HepG2 (cell line): ENCODE measurements around the gene NR1H3. TPM values are rescaled to one million over a fixed set of nuclear protein-coding genes. Genes with fewer than 3 reads are reported as not detected.

ENCODE experiments used
- AGO2 ChIP-seq: fragments of 200-400 bp; formaldehyde crosslinking; optimal IDR thresholded peaks from 2 replicates; pipeline ENCODE3; 2017; ENCODE audit warnings: mild to moderate bottlenecking, low read depth, low read length, moderate library complexity
- AHR ChIP-seq: IDR thresholded peaks from 2 replicates; pipeline ENCODE4 v1.6.1; 2018; ENCODE audit warnings: missing genetic modification reagents, missing compliant biosample characterization
- ATF5 ChIP-seq: sonication (generic); formaldehyde crosslinking; IDR thresholded peaks from 2 replicates; pipeline ENCODE4 v1.4.0; 2020; ENCODE audit warnings: mild to moderate bottlenecking, low read depth, missing genetic modification reagents
- ATF7 ChIP-seq, 2 experiments: fragments of 450-650 bp in 1 of 2; sonication (generic) in 1 of 2; formaldehyde crosslinking in 1 of 2; IDR thresholded peaks; 2 replicates each; pipeline versions ENCODE4 v1.4.0 to v1.6.1; 2016 to 2020; ENCODE audit warnings: antibody characterized with exemption in 1 of 2, mild to moderate bottlenecking in 1 of 2, missing genetic modification reagents in 1 of 2
- ATF7-NPFF ChIP-seq: sonication (generic); formaldehyde crosslinking; IDR thresholded peaks from 2 replicates; pipeline ENCODE4 v1.8.1; 2023; ENCODE audit warnings: mild to moderate bottlenecking, low read depth, missing genetic modification reagents, moderate library complexity
- CERS6 ChIP-seq: sonication (generic); formaldehyde crosslinking; IDR thresholded peaks from 2 replicates; pipeline ENCODE4 v1.5.0; 2020; ENCODE audit warnings: missing genetic modification reagents
- ESRRA ChIP-seq: sonication (generic); formaldehyde crosslinking; IDR thresholded peaks from 2 replicates; pipeline ENCODE4 v1.5.1; 2020; ENCODE audit warnings: mild to moderate bottlenecking, low read depth, missing genetic modification reagents
- FOSL1 ChIP-seq: sonication (generic); formaldehyde crosslinking; IDR thresholded peaks from 2 replicates; pipeline ENCODE4 v1.9.0; 2021; ENCODE audit warnings: missing genetic modification reagents, borderline replicate concordance
- HIVEP1 ChIP-seq: sonication (generic); formaldehyde crosslinking; IDR thresholded peaks from 2 replicates; pipeline ENCODE4 v1.4.0; 2020; ENCODE audit warnings: mild to moderate bottlenecking, missing genetic modification reagents
- HNF4G ChIP-seq, 2 experiments: sonication (generic) in 1 of 2; formaldehyde crosslinking in 1 of 2; IDR thresholded peaks; 2 replicates each; pipeline versions ENCODE4 v1.4.0 to v1.6.1; 2011 to 2020; ENCODE audit warnings: borderline replicate concordance in 2 of 2, low read depth in 2 of 2, mild to moderate bottlenecking in 2 of 2, low read length in 1 of 2, missing genetic modification reagents in 1 of 2, moderate library complexity in 1 of 2
- IKZF4 ChIP-seq: sonication (generic); formaldehyde crosslinking; IDR thresholded peaks from 2 replicates; pipeline ENCODE4 v1.5.1; 2020; ENCODE audit warnings: borderline replicate concordance, mild to moderate bottlenecking, low read depth, missing genetic modification reagents; ENCODE audit errors: not compliant biosample characterization
- ISX ChIP-seq: sonication (generic); formaldehyde crosslinking; conservative IDR thresholded peaks from 2 replicates; pipeline ENCODE4 v1.5.0; 2020; ENCODE audit warnings: missing genetic modification reagents
- KLF11 ChIP-seq: IDR thresholded peaks from 2 replicates; pipeline ENCODE4 v1.6.1; 2016; ENCODE audit warnings: missing compliant biosample characterization
- RCOR2 ChIP-seq: IDR thresholded peaks from 2 replicates; pipeline ENCODE4 v1.6.1; 2016; ENCODE audit warnings: missing biosample characterization, missing genetic modification reagents
- SCMH1 ChIP-seq: sonication (generic); formaldehyde crosslinking; IDR thresholded peaks from 2 replicates; pipeline ENCODE4 v1.9.0; 2021; ENCODE audit warnings: missing genetic modification reagents, mild to moderate bottlenecking, borderline replicate concordance
- SRY ChIP-seq: sonication (generic); formaldehyde crosslinking; IDR thresholded peaks from 2 replicates; pipeline ENCODE4 v1.8.0; 2022; ENCODE audit warnings: mild to moderate bottlenecking, missing genetic modification reagents
- ZBTB49 ChIP-seq: sonication (generic); formaldehyde crosslinking; IDR thresholded peaks from 2 replicates; pipeline ENCODE4 v1.4.0; 2020; ENCODE audit warnings: missing genetic modification reagents, borderline replicate concordance
- ZC3H4 ChIP-seq: sonication (generic); formaldehyde crosslinking; IDR thresholded peaks from 2 replicates; pipeline ENCODE4 v1.4.0; 2020; ENCODE audit warnings: missing genetic modification reagents, borderline replicate concordance
- ZKSCAN1 ChIP-seq: fragments of 150-350 bp; IDR thresholded peaks from 2 replicates; pipeline ENCODE4 v1.6.1; 2014; ENCODE audit warnings: low read length
- ZNF362 ChIP-seq: sonication (generic); formaldehyde crosslinking; IDR thresholded peaks from 2 replicates; pipeline ENCODE4 v1.4.0; 2020; ENCODE audit warnings: missing genetic modification reagents, mild to moderate bottlenecking, borderline replicate concordance
- ZNF589 ChIP-seq: sonication (generic); formaldehyde crosslinking; conservative IDR thresholded peaks from 2 replicates; pipeline ENCODE4 v1.8.0; 2022; ENCODE audit warnings: mild to moderate bottlenecking, moderate library complexity, missing genetic modification reagents
- ZNF674 ChIP-seq: sonication (generic); formaldehyde crosslinking; IDR thresholded peaks from 2 replicates; pipeline ENCODE4 v1.5.0; 2020; ENCODE audit warnings: low read depth, mild to moderate bottlenecking, missing genetic modification reagents
- ZNF784 ChIP-seq: sonication (generic); formaldehyde crosslinking; IDR thresholded peaks from 2 replicates; pipeline ENCODE4 v1.5.1; 2020; ENCODE audit warnings: missing genetic modification reagents, mild to moderate bottlenecking, borderline replicate concordance
- ZSCAN12 ChIP-seq: sonication (generic); formaldehyde crosslinking; IDR thresholded peaks from 2 replicates; pipeline ENCODE4 v1.9.0; 2021; ENCODE audit warnings: mild to moderate bottlenecking, missing genetic modification reagents
- polyA plus RNA-seq, 8 experiments: library from polyadenylated mRNA; depleted of rRNA in 3 of 8; stranded (reverse) in 7 of 8; unstranded in 1 of 8; fragments of >200 nt; fragmentation: Illumina TruSeq in 4 of 8; extraction: Trizol in 4 of 8; gene quantifications; 2 replicates each; pipeline versions ENCODE4 v1.2.1 to v1.2.3, GENCODE V29; 2011 to 2016; ENCODE audit warnings: low read depth in 4 of 8, missing spikeins in 1 of 8, mixed read lengths in 1 of 8; ENCODE audit not compliant: insufficient read depth in 1 of 8
- total RNA-seq, 5 experiments: library from RNA; depleted of rRNA; stranded (reverse); fragments of >200 nt; fragmentation: Illumina TruSeq; extraction: Trizol; gene quantifications; 2 replicates each; pipeline ENCODE4 v1.2.3, GENCODE V29; 2016; ENCODE audit warnings: low read depth in 1 of 5

NR1H3 gene
- total and polyA plus RNA-seq, 2 of the 13 experiments (the other 11 are each of a cell fraction or from before 2014, with no cell fraction given) = 41.8 to 102 TPM

GRCh38 chr11:47213950-47214565 is 43.7 kb upstream of the NR1H3 start (continued):
- TF ChIP-seq ZNF362 (peak; percentile 46; the same call in 1 of the 2 replicates), RCOR2 (CRISPR knock-in tag) (no peak), IKZF4 (CRISPR knock-in tag) (no peak), ISX (CRISPR knock-in tag) (no peak), AGO2 (no peak), ATF7 (IDR thresholded peaks at IDR 0.05) (no peak), ATF7 (CRISPR knock-in tag; IDR thresholded peaks at IDR 0.05) (no peak), HNF4G (IDR thresholded peaks at IDR 0.05; ENCODE audit: borderline replicate concordance, low read depth, low read length) (no peak), HNF4G (CRISPR knock-in tag; IDR thresholded peaks at IDR 0.05; ENCODE audit: borderline replicate concordance, low read depth) (no peak), ATF7-NPFF (CRISPR knock-in tag) (no peak), KLF11 (CRISPR knock-in tag) (no peak), FOSL1 (CRISPR knock-in tag) (no peak), ZNF589 (CRISPR knock-in tag) (no peak), ESRRA (CRISPR knock-in tag) (no peak; the same call in 1 of the 2 replicates), CERS6 (CRISPR knock-in tag) (no peak), SCMH1 (no peak), ZKSCAN1 (no peak), ZNF674 (CRISPR knock-in tag) (no peak), ZBTB49 (CRISPR knock-in tag) (no peak), SRY (CRISPR knock-in tag) (no peak), ZNF784 (CRISPR knock-in tag) (no peak), ZC3H4 (CRISPR knock-in tag) (no peak), ATF5 (CRISPR knock-in tag) (no peak), AHR (0 out of 2 replicates have a peak, but pooled peaks have one; percentile 31), ZSCAN12 (CRISPR knock-in tag) (no peak), HIVEP1 (CRISPR knock-in tag) (no peak)
